HepG2 (cell line): ENCODE measurements around the gene ZNF506. TPM values are rescaled to one million over a fixed set of nuclear protein-coding genes. Genes with fewer than 3 reads are reported as not detected.

ENCODE experiments used
- AHR ChIP-seq: IDR thresholded peaks from 2 replicates; pipeline ENCODE4 v1.6.1; 2018; ENCODE audit warnings: missing genetic modification reagents, missing compliant biosample characterization
- ATF7 ChIP-seq, 2 experiments: fragments of 450-650 bp in 1 of 2; sonication (generic) in 1 of 2; formaldehyde crosslinking in 1 of 2; IDR thresholded peaks; 2 replicates each; pipeline versions ENCODE4 v1.4.0 to v1.6.1; 2016 to 2020; ENCODE audit warnings: antibody characterized with exemption in 1 of 2, mild to moderate bottlenecking in 1 of 2, missing genetic modification reagents in 1 of 2
- BHLHE40 ChIP-seq: IDR thresholded peaks from 2 replicates; pipeline ENCODE4 v1.6.1; 2011; ENCODE audit warnings: low read length, improper control_type of control experiment
- DPF2 ChIP-seq: sonication (generic); formaldehyde crosslinking; IDR thresholded peaks from 2 replicates; pipeline ENCODE4 v1.4.0; 2020; ENCODE audit warnings: mild to moderate bottlenecking, low read depth, missing genetic modification reagents, borderline replicate concordance
- GATAD2A ChIP-seq: IDR thresholded peaks from 2 replicates; pipeline ENCODE4 v1.6.1; 2016
- KDM3A ChIP-seq: IDR thresholded peaks from 2 replicates; pipeline ENCODE4 v1.6.1; 2018; ENCODE audit warnings: low read depth, missing compliant biosample characterization
- MEIS1 ChIP-seq: sonication (generic); formaldehyde crosslinking; IDR thresholded peaks from 2 replicates; pipeline ENCODE4 v1.9.0; 2021; ENCODE audit warnings: mild to moderate bottlenecking, missing genetic modification reagents, moderate library complexity, borderline replicate concordance
- PAX8 ChIP-seq: sonication (generic); formaldehyde crosslinking; IDR thresholded peaks from 2 replicates; pipeline ENCODE4 v1.8.0; 2022; ENCODE audit warnings: mild to moderate bottlenecking, missing genetic modification reagents, borderline replicate concordance
- PHF21A ChIP-seq: sonication (generic); formaldehyde crosslinking; IDR thresholded peaks from 2 replicates; pipeline ENCODE4 v1.5.0; 2020; ENCODE audit warnings: mild to moderate bottlenecking, missing genetic modification reagents
- PHF5A ChIP-seq: IDR thresholded peaks from one replicate; pipeline ENCODE4 v1.6.1; 2018; ENCODE audit warnings: low read depth, missing genetic modification reagents; ENCODE audit not compliant: unreplicated experiment
- SMAD9 ChIP-seq: sonication (generic); formaldehyde crosslinking; IDR thresholded peaks from 2 replicates; pipeline ENCODE4 v1.5.1; 2020; ENCODE audit warnings: mild to moderate bottlenecking, missing genetic modification reagents
- THYN1 ChIP-seq: sonication (generic); formaldehyde crosslinking; IDR thresholded peaks from 2 replicates; pipeline ENCODE4 v1.8.1; 2023; ENCODE audit warnings: low read depth, mild to moderate bottlenecking, moderate library complexity, missing genetic modification reagents, borderline replicate concordance
- YEATS2 ChIP-seq: sonication (generic); formaldehyde crosslinking; IDR thresholded peaks from 2 replicates; pipeline ENCODE4 v1.4.0; 2020; ENCODE audit warnings: missing genetic modification reagents, borderline replicate concordance
- ZNF230 ChIP-seq: sonication (generic); formaldehyde crosslinking; IDR thresholded peaks from 2 replicates; pipeline ENCODE4 v1.4.0; 2020; ENCODE audit warnings: mild to moderate bottlenecking, missing genetic modification reagents
- ZNF280D ChIP-seq: sonication (generic); formaldehyde crosslinking; IDR thresholded peaks from 2 replicates; pipeline ENCODE4 v1.5.1; 2020; ENCODE audit warnings: mild to moderate bottlenecking, missing genetic modification reagents
- ZNF75D ChIP-seq: sonication (generic); formaldehyde crosslinking; IDR thresholded peaks from 2 replicates; pipeline ENCODE4 v1.8.1; 2023; ENCODE audit warnings: missing genetic modification reagents, mild to moderate bottlenecking, borderline replicate concordance
- ZNF768 ChIP-seq: sonication (generic); formaldehyde crosslinking; IDR thresholded peaks from 2 replicates; pipeline ENCODE4 v1.4.0; 2020; ENCODE audit warnings: missing genetic modification reagents
- polyA plus RNA-seq, 8 experiments: library from polyadenylated mRNA; depleted of rRNA in 3 of 8; stranded (reverse) in 7 of 8; unstranded in 1 of 8; fragments of >200 nt; fragmentation: Illumina TruSeq in 4 of 8; extraction: Trizol in 4 of 8; gene quantifications; 2 replicates each; pipeline versions ENCODE4 v1.2.1 to v1.2.3, GENCODE V29; 2011 to 2016; ENCODE audit warnings: low read depth in 4 of 8, missing spikeins in 1 of 8, mixed read lengths in 1 of 8; ENCODE audit not compliant: insufficient read depth in 1 of 8
- total RNA-seq, 5 experiments: library from RNA; depleted of rRNA; stranded (reverse); fragments of >200 nt; fragmentation: Illumina TruSeq; extraction: Trizol; gene quantifications; 2 replicates each; pipeline ENCODE4 v1.2.3, GENCODE V29; 2016; ENCODE audit warnings: low read depth in 1 of 5
- TF ChIP-seq, protein P1 (sequence below): sonication (generic); formaldehyde crosslinking; IDR thresholded peaks from 2 replicates; pipeline ENCODE4 v1.4.0; 2020; ENCODE audit warnings: low read depth, missing genetic modification reagents
- TF ChIP-seq, protein P2 (sequence below): sonication (generic); formaldehyde crosslinking; IDR thresholded peaks from 2 replicates; pipeline ENCODE4 v1.5.0; 2020; ENCODE audit warnings: missing genetic modification reagents

ZNF506 gene
- total and polyA plus RNA-seq, 2 of the 13 experiments (the other 11 are each of a cell fraction or from before 2014, with no cell fraction given), result not detected

DNA sequence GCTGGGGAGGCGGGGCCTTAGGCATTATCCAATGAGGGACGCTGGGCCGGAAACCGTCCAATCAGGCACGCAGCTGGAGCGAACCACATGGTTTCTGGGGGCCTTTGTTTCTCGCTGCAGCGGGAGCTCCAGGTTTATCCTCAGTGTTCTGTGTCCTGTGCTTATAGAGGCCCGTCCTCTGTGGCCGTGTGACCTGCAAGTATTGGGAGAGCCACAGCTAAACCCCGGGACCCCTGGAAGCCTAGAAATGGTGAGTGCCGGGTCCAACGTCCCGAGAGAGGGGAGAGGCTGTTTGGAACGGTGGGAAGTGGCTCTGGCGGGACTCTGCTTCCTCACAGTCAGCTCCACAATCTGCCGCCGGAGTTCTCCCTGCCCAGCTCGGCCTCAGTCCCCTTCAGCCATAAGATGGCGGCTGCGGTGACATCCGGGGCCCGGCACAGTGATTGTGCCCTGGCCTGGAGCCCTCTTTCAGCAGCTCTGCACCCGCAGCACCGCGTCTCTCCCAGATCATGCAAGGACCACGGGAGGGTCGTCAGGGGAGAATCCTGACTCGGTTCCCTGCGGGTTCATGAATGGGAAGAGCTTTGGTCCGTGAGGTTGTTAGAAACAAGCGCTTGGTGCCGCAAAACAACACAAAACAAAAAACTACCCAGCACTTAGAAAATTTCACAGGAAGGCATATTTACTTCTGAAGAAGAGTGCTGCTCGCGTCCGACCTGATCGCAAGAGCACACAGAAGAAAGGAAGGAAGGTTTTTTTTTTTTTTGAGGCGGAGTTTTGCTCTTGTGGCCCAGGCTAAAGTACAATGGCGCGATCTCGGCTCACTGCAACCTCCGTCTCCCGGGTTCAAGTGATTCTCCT is 44.4 kb upstream of the ZNF506 start, which contains the start of gene ZNF253 (continued):
- TF ChIP-seq, protein P1, sequence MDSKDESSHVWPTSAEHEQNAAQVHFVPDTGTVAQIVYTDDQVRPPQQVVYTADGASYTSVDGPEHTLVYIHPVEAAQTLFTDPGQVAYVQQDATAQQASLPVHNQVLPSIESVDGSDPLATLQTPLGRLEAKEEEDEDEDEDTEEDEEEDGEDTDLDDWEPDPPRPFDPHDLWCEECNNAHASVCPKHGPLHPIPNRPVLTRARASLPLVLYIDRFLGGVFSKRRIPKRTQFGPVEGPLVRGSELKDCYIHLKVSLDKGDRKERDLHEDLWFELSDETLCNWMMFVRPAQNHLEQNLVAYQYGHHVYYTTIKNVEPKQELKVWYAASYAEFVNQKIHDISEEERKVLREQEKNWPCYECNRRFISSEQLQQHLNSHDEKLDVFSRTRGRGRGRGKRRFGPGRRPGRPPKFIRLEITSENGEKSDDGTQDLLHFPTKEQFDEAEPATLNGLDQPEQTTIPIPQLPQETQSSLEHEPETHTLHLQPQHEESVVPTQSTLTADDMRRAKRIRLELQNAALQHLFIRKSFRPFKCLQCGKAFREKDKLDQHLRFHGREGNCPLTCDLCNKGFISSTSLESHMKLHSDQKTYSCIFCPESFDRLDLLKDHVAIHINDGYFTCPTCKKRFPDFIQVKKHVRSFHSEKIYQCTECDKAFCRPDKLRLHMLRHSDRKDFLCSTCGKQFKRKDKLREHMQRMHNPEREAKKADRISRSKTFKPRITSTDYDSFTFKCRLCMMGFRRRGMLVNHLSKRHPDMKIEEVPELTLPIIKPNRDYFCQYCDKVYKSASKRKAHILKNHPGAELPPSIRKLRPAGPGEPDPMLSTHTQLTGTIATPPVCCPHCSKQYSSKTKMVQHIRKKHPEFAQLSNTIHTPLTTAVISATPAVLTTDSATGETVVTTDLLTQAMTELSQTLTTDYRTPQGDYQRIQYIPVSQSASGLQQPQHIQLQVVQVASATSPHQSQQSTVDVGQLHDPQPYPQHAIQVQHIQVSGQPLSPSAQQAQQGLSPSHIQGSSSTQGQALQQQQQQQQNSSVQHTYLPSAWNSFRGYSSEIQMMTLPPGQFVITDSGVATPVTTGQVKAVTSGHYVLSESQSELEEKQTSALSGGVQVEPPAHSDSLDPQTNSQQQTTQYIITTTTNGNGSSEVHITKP, result peak; percentile 93
- TF ChIP-seq ZNF230 (CRISPR knock-in tag) (peak; percentile 62), PAX8 (CRISPR knock-in tag) (no peak; the same call in 1 of the 2 replicates), GATAD2A (no peak), BHLHE40 (0 out of 2 replicates have a peak, but pooled peaks have one; percentile 22), KDM3A (CRISPR knock-in tag) (no peak), YEATS2 (peak; percentile 60; the same call in 1 of the 2 replicates), PHF21A (peak; percentile 56; the same call in 1 of the 2 replicates), THYN1 (no peak), PHF5A (CRISPR knock-in tag) (peak; percentile 29), DPF2 (CRISPR knock-in tag) (no peak), AHR (CRISPR knock-in tag) (peak; percentile 76; the same call in 1 of the 2 replicates), ZNF75D (CRISPR knock-in tag) (no peak), MEIS1 (CRISPR knock-in tag) (peak; percentile 80; the same call in 1 of the 2 replicates), ATF7 (IDR thresholded peaks at IDR 0.05) (no peak), ATF7 (CRISPR knock-in tag; IDR thresholded peaks at IDR 0.05) (no peak; the same call in 1 of the 2 replicates), ZNF280D (peak; percentile 83; the same call in 1 of the 2 replicates), SMAD9 (CRISPR knock-in tag) (no peak), ZNF768 (CRISPR knock-in tag) (peak; percentile 48; the same call in 1 of the 2 replicates)
- TF ChIP-seq, protein P2, sequence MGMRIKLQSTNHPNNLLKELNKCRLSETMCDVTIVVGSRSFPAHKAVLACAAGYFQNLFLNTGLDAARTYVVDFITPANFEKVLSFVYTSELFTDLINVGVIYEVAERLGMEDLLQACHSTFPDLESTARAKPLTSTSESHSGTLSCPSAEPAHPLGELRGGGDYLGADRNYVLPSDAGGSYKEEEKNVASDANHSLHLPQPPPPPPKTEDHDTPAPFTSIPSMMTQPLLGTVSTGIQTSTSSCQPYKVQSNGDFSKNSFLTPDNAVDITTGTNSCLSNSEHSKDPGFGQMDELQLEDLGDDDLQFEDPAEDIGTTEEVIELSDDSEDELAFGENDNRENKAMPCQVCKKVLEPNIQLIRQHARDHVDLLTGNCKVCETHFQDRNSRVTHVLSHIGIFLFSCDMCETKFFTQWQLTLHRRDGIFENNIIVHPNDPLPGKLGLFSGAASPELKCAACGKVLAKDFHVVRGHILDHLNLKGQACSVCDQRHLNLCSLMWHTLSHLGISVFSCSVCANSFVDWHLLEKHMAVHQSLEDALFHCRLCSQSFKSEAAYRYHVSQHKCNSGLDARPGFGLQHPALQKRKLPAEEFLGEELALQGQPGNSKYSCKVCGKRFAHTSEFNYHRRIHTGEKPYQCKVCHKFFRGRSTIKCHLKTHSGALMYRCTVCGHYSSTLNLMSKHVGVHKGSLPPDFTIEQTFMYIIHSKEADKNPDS, result no peak
